Colonic mucosa (tissue), 4 donors: ENCODE measurements around the gene GMCL2. TPM values are rescaled to one million over a fixed set of nuclear protein-coding genes. Genes with fewer than 3 reads are reported as not detected.

Source experiments
- DNase-seq: peaks from one replicate; pipeline ENCODE4 v3.0.0-alpha.2; 2020
- H3K27ac ChIP-seq: fragments of 200-600 bp; one replicate; pipeline ENCODE4 v1.8.0; 2021
- H3K27me3 ChIP-seq: fragments of 200-600 bp; one replicate; pipeline ENCODE4 v1.8.0; 2021
- H3K36me3 ChIP-seq: fragments of 200-600 bp; one replicate; pipeline ENCODE4 v1.8.0; 2021
- H3K4me1 ChIP-seq: fragments of 200-600 bp; one replicate; pipeline ENCODE4 v1.8.0; 2021; ENCODE audit warnings: mild to moderate bottlenecking
- H3K4me3 ChIP-seq: fragments of 200-600 bp; one replicate; pipeline ENCODE4 v1.8.0; 2021
- H3K9ac ChIP-seq, 2 donors: one replicate each; pipeline ENCODE4 v1.7.0; 2013; ENCODE audit warnings: control low read depth in 2 of 2, low read depth in 2 of 2, low read length in 2 of 2
- H3K9me3 ChIP-seq: fragments of 200-600 bp; one replicate; pipeline ENCODE4 v1.8.0; 2021
- intact Hi-C: fragments of 100-400 bp; cut with DNase I; formaldehyde crosslinking; loops from one replicate; pipeline ENCODE4 v1.14.1; 2022
- total RNA-seq, 2 donors: library from RNA; stranded (reverse); fragmentation: NEBNext Ultra II Directional in 1 of 2; extraction: Animal tissue kit (Norgen Biotek cat#: 25700) in 1 of 2; gene quantifications; one replicate each; pipeline ENCODE4 v1.2.1, GENCODE V29; 2021
- TF ChIP-seq, protein P1 (sequence below): fragments of 200-600 bp; IDR thresholded peaks from one replicate; pipeline ENCODE4 v1.8.0; 2022; ENCODE audit warnings: antibody characterized with exemption, mild to moderate bottlenecking
- donor health status: healthy.
- donor health status: DM: no; HTN: no; CAD: no.
- donor health status: DM: no; HTN: no; CAD: no.

Gene GMCL2
- total RNA-seq, 2 donors from 2014 or later: not detected

DNA sequence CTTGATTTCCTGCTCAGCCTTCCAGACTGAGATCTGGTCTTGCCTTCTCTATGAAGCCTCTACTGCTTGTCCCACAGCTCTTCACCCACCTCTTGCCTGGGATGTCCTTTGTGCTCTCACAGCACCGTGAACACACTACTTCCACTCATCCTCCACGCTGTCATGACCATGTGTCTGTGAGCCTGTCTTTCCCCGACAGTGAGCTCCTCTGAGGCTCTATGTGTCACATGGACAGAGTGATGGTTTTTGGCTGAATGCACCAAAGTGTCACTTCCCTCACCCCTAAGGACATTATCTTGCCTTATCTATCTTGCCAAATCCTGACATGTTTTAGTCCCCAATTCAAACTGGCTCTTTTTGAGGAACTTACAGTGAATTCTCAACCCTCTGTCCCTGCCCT lies 34.1 kb upstream of the GMCL2 start:
- TF ChIP-seq, protein P1, sequence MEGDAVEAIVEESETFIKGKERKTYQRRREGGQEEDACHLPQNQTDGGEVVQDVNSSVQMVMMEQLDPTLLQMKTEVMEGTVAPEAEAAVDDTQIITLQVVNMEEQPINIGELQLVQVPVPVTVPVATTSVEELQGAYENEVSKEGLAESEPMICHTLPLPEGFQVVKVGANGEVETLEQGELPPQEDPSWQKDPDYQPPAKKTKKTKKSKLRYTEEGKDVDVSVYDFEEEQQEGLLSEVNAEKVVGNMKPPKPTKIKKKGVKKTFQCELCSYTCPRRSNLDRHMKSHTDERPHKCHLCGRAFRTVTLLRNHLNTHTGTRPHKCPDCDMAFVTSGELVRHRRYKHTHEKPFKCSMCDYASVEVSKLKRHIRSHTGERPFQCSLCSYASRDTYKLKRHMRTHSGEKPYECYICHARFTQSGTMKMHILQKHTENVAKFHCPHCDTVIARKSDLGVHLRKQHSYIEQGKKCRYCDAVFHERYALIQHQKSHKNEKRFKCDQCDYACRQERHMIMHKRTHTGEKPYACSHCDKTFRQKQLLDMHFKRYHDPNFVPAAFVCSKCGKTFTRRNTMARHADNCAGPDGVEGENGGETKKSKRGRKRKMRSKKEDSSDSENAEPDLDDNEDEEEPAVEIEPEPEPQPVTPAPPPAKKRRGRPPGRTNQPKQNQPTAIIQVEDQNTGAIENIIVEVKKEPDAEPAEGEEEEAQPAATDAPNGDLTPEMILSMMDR: no peak
- Histone ChIP-seq H3K27ac (no peak overlapping the region), H3K4me3 (no peak overlapping the region), H3K9ac (no peak overlapping the region), H3K4me1 (peaks cover 4% of the 10 kb centered on the region), H3K27me3 (no peaks in the 10 kb centered on the region), H3K9me3 (no peaks in the 10 kb centered on the region), H3K36me3 (no peaks in the 10 kb centered on the region)
- intact Hi-C loops: no loop called here
- DNase-seq: no peak

DNA sequence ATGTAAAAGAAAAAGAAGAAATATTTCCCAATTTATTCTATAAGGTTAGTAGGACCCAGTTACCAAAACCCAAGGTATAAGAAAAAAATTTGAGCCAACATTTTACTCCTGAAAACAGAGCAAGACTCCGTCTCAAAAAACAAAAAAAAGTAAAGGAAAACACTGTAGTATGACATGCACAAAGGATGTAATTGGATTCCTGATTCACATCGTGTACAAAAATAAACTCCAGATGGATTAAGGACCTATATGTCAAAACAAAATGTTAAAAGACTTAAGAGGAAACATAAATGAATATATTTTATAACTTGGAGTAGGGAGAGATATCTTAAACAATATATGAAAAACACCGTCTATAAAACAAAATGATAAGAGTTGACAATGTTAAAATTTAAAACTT lies 31.7 kb upstream of the GMCL2 start:
- TF ChIP-seq, protein P1: no peak
- no peaks in the 10 kb centered on the region for H3K9me3 ChIP-seq
- DNase-seq: no peak
- H3K27ac ChIP-seq: no peak overlapping the region
- H3K9ac ChIP-seq: no peak overlapping the region
- intact Hi-C loops: no loop called here
- no peaks in the 10 kb centered on the region for H3K27me3 ChIP-seq
- H3K4me1 ChIP-seq: peaks cover 29% of the 10 kb centered on the region
- H3K36me3 ChIP-seq: no peaks in the 10 kb centered on the region
- H3K4me3 ChIP-seq: no peak overlapping the region

DNA sequence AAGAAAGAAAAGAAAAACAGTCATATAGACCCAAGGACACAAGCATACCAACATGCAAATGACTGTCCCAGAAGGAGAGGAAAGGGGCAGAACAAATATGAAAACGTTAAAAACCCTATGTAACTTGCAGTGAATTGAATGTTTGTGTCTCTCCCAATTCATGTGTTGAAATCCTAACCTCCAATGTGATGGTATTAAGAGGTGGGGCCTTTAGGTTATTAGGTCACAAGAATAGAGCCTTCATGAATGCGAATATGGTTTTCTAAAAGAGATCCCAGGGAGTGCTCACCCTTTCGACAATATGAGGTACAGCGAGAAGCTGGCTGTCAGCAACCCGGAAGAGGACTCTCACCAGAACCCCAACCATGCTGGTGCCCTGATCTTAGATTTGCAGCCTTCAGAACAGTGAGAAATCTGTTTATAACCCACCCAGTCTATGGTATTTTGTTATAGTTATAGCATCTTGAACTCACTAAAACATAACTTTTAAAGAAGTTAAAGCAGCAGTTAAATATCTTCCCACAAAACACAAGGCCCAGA lies 31.1 kb upstream of the GMCL2 start:
- no peak overlapping the region for H3K9ac ChIP-seq
- H3K27me3 ChIP-seq: no peaks in the 10 kb centered on the region
- TF ChIP-seq, protein P1: no peak
- H3K27ac ChIP-seq: no peak overlapping the region
- no peaks in the 10 kb centered on the region for H3K9me3 ChIP-seq
- intact Hi-C loops: no loop called here
- H3K4me3 ChIP-seq: no peak overlapping the region
- no peaks in the 10 kb centered on the region for H3K36me3 ChIP-seq
- DNase-seq: no peak
- peaks cover 29% of the 10 kb centered on the region for H3K4me1 ChIP-seq

DNA sequence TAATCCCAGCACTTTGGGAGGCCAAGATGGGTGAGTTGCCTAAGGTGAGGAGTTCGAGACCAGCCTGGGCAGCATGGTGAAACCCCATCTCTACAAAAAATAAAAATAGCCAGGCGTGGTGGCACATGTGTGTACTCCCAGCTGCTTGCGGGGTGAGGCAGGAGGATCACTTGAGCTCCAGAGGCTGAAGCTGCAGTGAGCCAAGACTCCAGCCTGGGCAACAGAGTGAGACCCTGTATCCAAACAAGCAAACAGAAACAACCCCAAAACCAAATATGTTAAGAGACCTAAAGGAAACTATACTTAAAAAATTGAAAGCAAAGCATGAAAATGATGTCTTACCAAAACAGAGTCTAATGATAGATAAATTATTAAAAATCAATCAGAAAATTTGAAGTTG lies 29.6 kb upstream of the GMCL2 start:
- no peaks in the 10 kb centered on the region for H3K36me3 ChIP-seq

DNA sequence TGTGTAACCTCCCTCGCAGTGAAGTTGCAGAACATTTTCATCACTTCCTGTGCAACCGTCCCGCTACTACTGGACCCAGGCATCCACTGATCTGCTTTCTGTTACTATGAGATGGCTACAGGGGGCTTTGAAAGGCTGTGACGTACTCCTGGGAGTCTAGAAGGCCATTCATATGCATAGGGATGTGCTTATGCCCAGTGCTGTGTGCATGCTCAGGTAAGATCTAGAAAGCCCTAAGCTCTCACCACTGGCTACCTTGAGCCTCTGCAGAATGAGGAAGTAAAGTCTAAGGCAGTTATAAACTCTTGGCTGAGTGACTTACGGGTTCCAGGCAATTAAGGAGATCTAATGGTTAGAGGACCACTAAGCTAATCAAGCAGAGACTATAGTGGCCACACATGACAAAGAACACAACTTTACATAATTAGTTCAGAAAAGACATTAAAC lies 28.9 kb upstream of the GMCL2 start:
- no peak overlapping the region for H3K4me3 ChIP-seq
- intact Hi-C loops: no loop called here
- no peaks in the 10 kb centered on the region for H3K27me3 ChIP-seq
- peak overlapping the region; percentile 90 for H3K27ac ChIP-seq
- H3K9me3 ChIP-seq: no peaks in the 10 kb centered on the region
- H3K9ac ChIP-seq: peak overlapping the region in 1 of 2 donors; percentile 80
- no peak for DNase-seq
- TF ChIP-seq, protein P1: no peak
- H3K4me1 ChIP-seq: peaks cover 29% of the 10 kb centered on the region
- H3K36me3 ChIP-seq: peaks cover 3% of the 10 kb centered on the region

More for the DNA sequence above, 29.6 kb upstream of the GMCL2 start:
- Histone ChIP-seq H3K4me1 (peaks cover 29% of the 10 kb centered on the region), H3K4me3 (no peak overlapping the region), H3K9me3 (no peaks in the 10 kb centered on the region), H3K27me3 (no peaks in the 10 kb centered on the region), H3K27ac (peak overlapping the region; percentile 90), H3K9ac (peak overlapping the region in 1 of 2 donors; percentile 80)
- TF ChIP-seq, protein P1: no peak
- no peak for DNase-seq
- intact Hi-C loops: no loop called here
